ENCODE data around the gene ARHGAP1.

DNA sequence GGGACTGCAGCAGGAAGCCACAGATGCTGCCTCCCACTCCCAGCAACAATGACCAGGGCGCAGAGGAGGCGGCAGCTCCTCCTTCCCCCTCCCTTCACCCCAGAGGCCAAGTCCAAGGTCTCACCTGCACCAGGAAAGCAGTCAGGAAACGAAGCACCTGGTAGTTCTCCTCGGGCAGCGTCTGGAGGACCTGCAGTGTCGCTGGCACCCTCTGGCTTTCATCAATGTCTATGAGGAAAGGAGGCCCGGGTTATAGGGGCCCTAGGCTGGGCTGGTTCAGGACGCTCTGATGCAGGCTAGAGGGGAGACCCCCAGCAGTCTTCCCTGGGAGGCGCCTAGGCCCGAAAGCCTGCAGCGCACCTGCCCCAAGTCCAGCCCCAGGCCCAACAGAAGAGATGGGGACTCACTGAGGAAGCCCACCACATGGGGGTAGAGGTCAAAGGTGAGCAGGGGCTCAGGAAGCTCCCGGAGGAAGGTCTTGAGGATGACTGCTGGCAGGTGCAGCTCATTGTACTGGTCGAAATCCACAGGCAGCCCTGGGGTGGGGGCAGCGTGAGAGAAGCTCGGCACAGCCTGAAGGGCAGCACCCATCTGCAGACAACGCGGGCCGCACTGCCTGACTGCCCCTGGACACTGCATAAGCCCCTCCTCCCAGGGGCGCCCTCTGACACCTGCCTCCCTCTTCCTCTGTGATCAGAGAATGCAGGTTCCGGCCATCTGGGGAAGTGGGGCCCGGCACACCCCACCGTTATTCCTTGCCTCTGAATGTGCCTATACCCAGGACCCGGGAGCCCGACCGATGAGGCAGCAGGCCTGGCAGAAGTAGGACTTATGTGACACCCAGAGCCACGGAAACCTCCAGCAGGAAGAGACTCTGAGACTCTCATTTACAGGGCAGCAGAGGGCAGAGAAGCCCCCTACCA is 20.9 kb downstream of the ARHGAP1 start:
- TF ChIP-seq POLR2A (IDR thresholded peaks at IDR 0.05): no peak
- no peak for TF ChIP-seq CTCF (IDR thresholded peaks at IDR 0.05)

Measured in adrenal gland (tissue), 5 donors.